MCF 10A (cell line): ENCODE measurements around the gene FBXO44. TPM values are rescaled to one million over a fixed set of nuclear protein-coding genes. Genes with fewer than 3 reads are reported as not detected.

Experiments used
- BruUV-seq: library from RNA; stranded (reverse); fragments of 400-500 nt; replicated peaks from 2 replicates; lab custom pipeline; 2021; lab: Mats Ljungman, UMichigan
- CTCF ChIA-PET: fragments of 300-600 bp; sonication (Branson Sonifier 250); formaldehyde crosslinking; extraction: SDS; loops from one replicate; lab custom pipeline; 2021; ENCODE audit warnings: antibody characterized with exemption, inconsistent platforms; lab: Yijun Ruan, JAX
- POLR2A ChIA-PET: fragments of 300-600, 350-650 bp; sonication (Branson Sonifier 250); formaldehyde crosslinking; extraction: SDS; loops from one replicate; lab custom pipeline; 2020; ENCODE audit warnings: antibody characterized with exemption, inconsistent platforms; lab: Yijun Ruan, JAX
- DNase-seq: peaks from one replicate; pipeline ENCODE4 v3.0.0-alpha.2; 2018; ENCODE audit not compliant: unreplicated experiment
- H3K27ac Mint-ChIP-seq: one replicate; pipeline ENCODE4 v1.8.0; 2022; ENCODE audit warnings: mild to moderate bottlenecking, low read depth, mixed read lengths; ENCODE audit not compliant: unreplicated experiment
- H3K27me3 Mint-ChIP-seq: one replicate; pipeline ENCODE4 v1.8.0; 2022; ENCODE audit warnings: mixed read lengths; ENCODE audit not compliant: insufficient read depth, unreplicated experiment
- H3K36me3 Mint-ChIP-seq: one replicate; pipeline ENCODE4 v1.8.0; 2022; ENCODE audit warnings: mild to moderate bottlenecking, moderate library complexity, mixed read lengths; ENCODE audit not compliant: insufficient read depth, unreplicated experiment
- H3K4me1 Mint-ChIP-seq: one replicate; pipeline ENCODE4 v1.8.0; 2022; ENCODE audit warnings: mixed read lengths; ENCODE audit not compliant: insufficient read depth, unreplicated experiment
- H3K4me3 Mint-ChIP-seq: one replicate; pipeline ENCODE4 v1.8.0; 2022; ENCODE audit warnings: mild to moderate bottlenecking, moderate library complexity, mixed read lengths; ENCODE audit not compliant: unreplicated experiment
- H3K9me3 Mint-ChIP-seq: one replicate; pipeline ENCODE4 v1.8.0; 2022; ENCODE audit warnings: mixed read lengths; ENCODE audit not compliant: unreplicated experiment
- CTCF ChIP-seq: fragments of 200-600 bp; IDR thresholded peaks from one replicate; pipeline ENCODE4 v1.8.0; 2022; ENCODE audit warnings: antibody characterized with exemption, mild to moderate bottlenecking; ENCODE audit not compliant: unreplicated experiment
- intact Hi-C: fragments of 100-400 bp; cut with micrococcal nuclease; formaldehyde crosslinking; loops from 2 replicates; pipeline ENCODE4 v1.14.1; 2022
- total RNA-seq: library from RNA; stranded (reverse); gene quantifications from 2 replicates; pipeline ENCODE4 v1.2.3, GENCODE V29; 2022

The FBXO44 gene
- total RNA-seq, 1 experiment from 2014 or later: 16.3 TPM

- Mint-ChIP-seq H3K4me3 (no peak overlapping the region), H3K27me3 (no peaks in the 10 kb centered on the region), H3K27ac (no peak overlapping the region), H3K9me3 (no peaks in the 10 kb centered on the region), H3K4me1 (no peaks in the 10 kb centered on the region), H3K36me3 (no peaks in the 10 kb centered on the region)
- no TSS peak for BruUV-seq
- CTCF ChIA-PET: interaction anchor here (0.7 to 8.4 kb wide), 3 partner anchors 394 to 602 kb away, joined by 3 to 123 read pairs (median 15); no protein-coding TSS in a partner anchor
- no peak for TF ChIP-seq CTCF
- intact Hi-C loops: no loop called here
- no peak for DNase-seq
- POLR2A ChIA-PET: interaction anchor here (0.5 kb wide), 1 partner anchor 377 kb away, joined by 4 read pairs; the partner anchor contains the start of gene MTOR
These were observed 15.3 kb upstream of the FBXO44 start for GRCh38 chr1:11639372-11639771.

- BruUV-seq: no TSS peak
- no peak overlapping the region for H3K27ac Mint-ChIP-seq
- H3K27me3 Mint-ChIP-seq: no peaks in the 10 kb centered on the region
These were observed 14.6 kb upstream of the FBXO44 start for GRCh38 chr1:11640101-11640500.

GRCh38 chr1:11640944-11641343 is 13.7 kb upstream of the FBXO44 start:
- no peak for TF ChIP-seq CTCF
- DNase-seq: no peak
- POLR2A ChIA-PET: no interaction called here
- Mint-ChIP-seq H3K4me3 (no peak overlapping the region), H3K36me3 (no peaks in the 10 kb centered on the region), H3K9me3 (no peaks in the 10 kb centered on the region), H3K4me1 (no peaks in the 10 kb centered on the region), H3K27me3 (no peaks in the 10 kb centered on the region), H3K27ac (no peak overlapping the region)
- CTCF ChIA-PET: interaction anchor here (0.6 to 8.4 kb wide), 9 partner anchors 12 to 604 kb away, joined by 3 to 123 read pairs (median 4); partner anchors contain the start of gene FBXO2
- intact Hi-C loops: no loop called here
- no TSS peak for BruUV-seq

More at GRCh38 chr1:11640101-11640500, 14.6 kb upstream of the FBXO44 start:
- ChIA-PET POLR2A (interaction anchor here (0.5 kb wide), 1 partner anchor 378 kb away, joined by 4 read pairs; the partner anchor contains the start of gene MTOR), CTCF (interaction anchor here (0.7 to 8.4 kb wide), 3 partner anchors 395 to 603 kb away, joined by 3 to 123 read pairs (median 4); no protein-coding TSS in a partner anchor)
- intact Hi-C loops: no loop called here
- no peaks in the 10 kb centered on the region for H3K4me1 Mint-ChIP-seq
- DNase-seq: no peak
- no peaks in the 10 kb centered on the region for H3K36me3 Mint-ChIP-seq
- TF ChIP-seq CTCF: no peak
- H3K4me3 Mint-ChIP-seq: no peak overlapping the region
- no peaks in the 10 kb centered on the region for H3K9me3 Mint-ChIP-seq

GRCh38 chr1:11641776-11642305 is 12.8 kb upstream of the FBXO44 start:
- Mint-ChIP-seq H3K36me3 (no peaks in the 10 kb centered on the region), H3K27me3 (no peaks in the 10 kb centered on the region), H3K4me3 (no peak overlapping the region), H3K27ac (no peak overlapping the region), H3K4me1 (no peaks in the 10 kb centered on the region), H3K9me3 (no peaks in the 10 kb centered on the region)
- intact Hi-C loops: loop anchor here (1.0 to 2.0 kb wide), 4 partner anchors 163 to 401 kb away; partner anchors contain the start of gene DISP3
- CTCF ChIA-PET: interaction anchor here (0.6 to 8.4 kb wide), 19 partner anchors 8 to 618 kb away, joined by 3 to 123 read pairs (median 4); partner anchors contain the start of gene FBXO2
- DNase-seq: no peak
- POLR2A ChIA-PET: interaction anchor here (1.0 kb wide), 3 partner anchors 368 to 400 kb away, joined by 3 to 4 read pairs (median 3); no protein-coding TSS in a partner anchor
- BruUV-seq: no TSS peak
- TF ChIP-seq CTCF: no peak
